Brain pericyte (primary cell): ENCODE data around the gene SH3TC2.

Source experiments
- DNase-seq: peaks from one replicate; pipeline ENCODE4 v3.0.0-alpha.2; 2012; ENCODE audit warnings: low read depth, low spot score

The SH3TC2 gene

DNA sequence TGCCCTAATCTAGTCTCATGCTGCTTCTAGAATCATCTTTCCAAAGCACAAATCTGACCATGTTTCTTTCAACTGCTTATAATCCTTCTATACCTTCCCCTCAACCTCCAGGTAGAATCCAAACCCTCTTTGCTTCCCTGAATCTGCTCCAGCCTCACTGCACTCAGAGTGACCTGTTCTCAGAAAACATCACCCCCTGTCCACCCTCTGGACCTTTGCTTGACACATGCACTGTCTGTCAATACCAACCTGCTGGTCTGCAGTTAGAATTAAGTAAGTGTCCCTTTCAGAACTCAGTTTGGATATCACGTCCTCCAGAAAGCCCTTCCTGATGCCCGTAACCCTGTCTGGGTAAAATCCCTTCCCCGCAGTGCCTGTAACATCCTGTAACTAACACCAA, 63.1 kb downstream of the SH3TC2 start:
- no peak for DNase-seq

DNA sequence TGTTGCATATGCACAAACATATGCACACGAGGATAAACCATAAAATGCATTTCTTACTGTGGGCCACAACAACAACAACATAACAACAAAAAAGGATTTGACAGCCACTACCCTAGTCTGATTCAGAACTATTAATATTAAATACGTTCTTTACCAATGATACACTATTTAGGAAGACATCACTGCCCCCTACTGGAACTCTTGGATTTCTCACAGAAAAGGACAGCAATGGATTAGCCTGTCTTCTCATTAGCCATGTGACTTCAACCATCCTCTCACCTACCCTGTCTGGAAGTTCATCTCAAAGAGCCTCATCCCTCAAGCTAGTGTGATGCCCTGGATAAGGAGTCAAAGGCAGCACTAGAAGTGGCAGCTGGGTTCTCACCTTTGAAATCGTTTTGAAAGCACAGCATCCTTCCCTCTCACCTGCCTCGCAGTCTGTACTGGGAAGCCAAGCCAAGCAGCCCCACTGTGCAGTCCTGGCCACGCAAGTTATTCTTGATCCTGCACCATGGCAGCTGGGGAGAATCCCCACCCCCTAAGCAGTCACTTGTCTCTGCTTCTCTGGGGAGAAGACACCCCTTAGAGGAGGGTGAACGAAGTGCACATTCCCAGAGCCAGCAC, 64.6 kb downstream of the SH3TC2 start:
- DNase-seq, result no peak

DNA sequence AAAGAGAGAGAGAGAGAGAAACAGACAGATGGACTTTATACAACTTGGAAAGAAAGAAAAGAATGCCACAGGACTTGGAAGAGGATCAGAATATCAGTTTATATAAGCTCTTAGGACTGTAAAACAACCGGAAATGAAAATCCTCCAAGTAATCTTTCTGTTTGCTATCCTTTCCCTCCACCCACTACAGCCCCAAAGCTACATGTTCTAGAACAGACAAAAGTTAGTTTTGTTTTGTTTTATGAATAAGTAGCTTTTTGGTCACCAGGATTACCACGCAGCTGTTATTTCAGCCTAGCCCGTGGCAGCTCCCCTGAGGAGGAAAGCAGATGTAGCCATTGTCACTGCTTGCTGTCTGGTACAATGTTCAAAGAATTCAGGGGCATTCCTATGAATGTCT, 66.6 kb downstream of the SH3TC2 start:
- DNase-seq, result no peak

DNA sequence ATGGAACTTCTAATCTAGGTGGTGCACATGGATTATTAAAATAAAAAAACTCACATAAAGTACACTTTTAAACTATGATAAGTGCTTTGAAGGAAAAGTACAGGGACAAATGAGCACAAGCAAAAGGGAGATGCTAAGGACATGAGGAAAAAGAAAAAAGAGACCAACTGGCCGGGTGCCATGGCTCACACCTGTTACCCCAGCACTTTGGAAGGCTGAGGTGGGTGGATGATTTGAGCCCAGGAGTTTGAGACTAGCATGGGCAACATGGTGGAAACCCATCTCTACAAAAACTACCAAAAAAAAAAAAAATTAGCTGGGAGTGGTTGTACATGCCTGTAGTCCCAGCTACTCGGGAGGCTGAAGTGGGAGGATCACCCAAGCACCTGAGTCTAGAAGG, 67.1 kb downstream of the SH3TC2 start:
- no peak for DNase-seq

DNA sequence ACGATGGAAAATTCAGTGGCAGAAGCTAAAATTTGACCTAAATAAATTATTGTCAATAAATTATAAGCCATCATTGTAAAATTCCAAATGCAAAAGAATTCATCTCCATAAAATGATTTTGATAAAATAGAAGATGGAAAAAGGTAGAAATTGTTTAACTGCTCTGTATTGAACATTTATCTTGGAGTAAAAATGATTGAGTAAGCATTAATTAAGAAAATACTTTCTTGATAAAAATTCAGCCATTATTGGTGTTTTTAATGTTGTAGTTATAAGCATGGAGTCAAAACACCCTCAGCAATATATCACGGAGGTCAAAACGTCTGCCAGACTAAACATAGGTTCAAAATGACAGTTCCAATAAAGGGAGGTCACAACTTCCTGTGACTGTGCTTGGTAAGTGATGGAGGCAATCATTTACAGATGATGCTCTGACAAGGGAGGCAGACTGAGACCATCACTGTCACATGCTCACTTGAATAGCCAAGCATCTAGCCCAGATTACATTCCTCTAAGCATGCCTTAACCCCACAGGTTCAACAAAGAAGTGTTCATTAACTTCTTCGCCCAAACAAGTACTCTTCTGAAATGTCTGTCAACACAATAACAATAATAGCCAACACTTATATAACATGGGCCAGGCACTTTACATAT, 69.5 kb downstream of the SH3TC2 start:
- no peak for DNase-seq

DNA sequence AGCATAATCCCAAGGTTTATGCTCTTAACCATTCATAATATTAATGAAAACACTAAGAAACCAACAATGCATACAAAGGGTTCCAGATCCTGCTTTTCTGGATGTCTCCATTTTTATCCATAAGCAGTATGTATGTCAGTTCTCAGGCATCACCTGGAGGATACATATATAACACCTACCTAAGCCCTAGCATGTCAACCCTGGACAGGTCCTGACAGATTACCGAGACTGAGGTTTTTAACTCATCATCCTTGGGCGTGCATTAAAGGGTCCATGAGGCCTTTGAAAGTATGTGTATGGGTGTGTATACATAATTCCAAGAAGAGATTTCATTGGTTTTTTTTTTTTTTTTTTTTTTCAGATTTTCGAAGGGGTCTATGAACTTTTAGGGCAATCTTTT, 70.6 kb downstream of the SH3TC2 start:
- DNase-seq, result no peak

DNA sequence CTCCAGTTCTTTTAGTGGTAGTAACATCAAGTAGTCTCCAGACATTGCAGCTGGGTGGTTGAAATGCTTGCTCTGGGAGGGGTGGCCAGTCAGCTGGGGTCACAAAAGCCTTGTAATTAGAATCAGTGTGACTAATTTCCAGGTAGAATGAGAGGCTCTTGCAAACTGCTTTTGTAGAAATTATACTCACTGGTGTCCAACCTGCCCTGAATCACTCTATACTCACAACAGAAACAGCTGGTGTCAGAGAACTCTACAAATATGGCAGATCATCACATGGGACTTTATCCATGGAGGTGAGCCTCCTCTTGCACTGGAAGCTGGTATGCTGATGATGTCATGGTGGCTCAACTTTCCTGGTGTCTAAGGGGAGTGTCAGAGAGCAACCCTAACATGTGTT, 71.3 kb downstream of the SH3TC2 start:
- DNase-seq, result no peak

DNA sequence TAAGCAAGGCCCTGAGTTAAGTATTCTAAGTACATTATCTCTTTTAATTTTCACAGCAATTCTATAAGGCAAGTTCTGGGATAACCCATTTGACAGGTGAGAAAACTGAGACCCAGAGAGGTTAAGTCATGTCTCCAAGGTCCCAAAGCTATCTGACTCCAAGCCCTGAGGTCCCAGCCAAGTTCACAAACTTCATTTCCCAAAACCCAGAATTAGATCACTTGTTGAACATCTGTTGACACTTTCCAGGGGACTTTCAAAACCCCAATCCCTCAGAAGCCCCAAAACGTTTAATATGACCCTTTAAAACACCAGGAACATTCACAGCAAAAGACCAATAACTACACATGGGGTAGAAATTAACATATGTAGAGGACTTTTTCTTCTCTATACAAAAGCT, 72.0 kb downstream of the SH3TC2 start:
- DNase-seq, result no peak

DNA sequence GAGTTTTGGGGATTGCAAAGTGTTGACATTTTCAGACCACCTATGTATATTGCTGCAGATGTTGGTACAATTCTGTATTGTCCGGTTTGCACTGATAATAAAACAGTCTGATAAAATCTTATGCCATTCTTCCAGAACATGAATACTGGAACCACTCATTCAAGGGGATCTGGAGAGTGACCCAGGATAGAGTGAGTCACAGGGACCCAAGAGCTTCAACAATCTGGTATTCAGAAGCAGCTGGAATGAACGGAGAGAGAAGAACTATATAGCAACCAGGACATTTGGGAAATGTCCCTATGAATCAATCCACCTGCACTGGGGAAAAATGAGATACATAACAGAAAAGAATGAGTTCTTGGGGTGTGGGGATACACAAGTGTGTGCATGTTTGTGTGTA, 73.3 kb downstream of the SH3TC2 start:
- no peak for DNase-seq

DNA sequence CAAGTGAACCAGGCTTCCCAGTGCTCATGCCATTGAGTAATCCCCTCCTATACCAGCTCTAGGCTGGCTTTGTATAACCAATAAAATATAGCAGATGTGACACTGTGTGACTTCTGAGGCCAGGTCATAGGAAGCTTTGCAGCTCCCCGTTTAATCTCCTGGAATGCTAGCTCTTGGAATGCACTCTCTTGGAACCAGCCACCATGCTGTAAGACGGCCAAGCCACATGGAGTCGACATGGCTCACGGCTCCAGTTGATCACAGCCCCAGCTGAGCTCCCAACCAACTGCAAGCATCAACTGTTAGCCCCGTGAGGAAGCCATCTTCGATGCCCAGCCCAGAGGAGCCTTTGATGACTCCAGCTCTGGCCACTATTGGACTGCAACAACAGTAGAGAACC, 74.5 kb downstream of the SH3TC2 start:
- no peak for DNase-seq

DNA sequence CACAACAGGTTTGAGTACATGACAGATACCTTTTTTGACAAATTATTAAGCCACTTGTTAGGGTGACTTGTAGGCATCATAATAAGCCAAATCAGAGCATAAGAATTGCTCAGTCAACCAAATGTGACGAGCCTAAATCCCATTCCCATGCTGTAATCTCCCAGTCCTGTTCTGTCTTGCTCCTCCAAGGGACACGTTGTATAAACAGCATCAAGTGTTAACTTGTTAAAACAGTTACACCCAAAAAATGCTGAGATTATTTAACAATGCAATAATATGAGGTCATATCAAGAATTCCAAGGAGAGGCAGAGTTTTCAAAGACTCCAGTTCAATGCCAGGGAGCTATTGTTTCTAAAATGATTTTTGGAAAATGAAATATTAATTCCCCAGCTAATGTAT, 76.2 kb downstream of the SH3TC2 start:
- DNase-seq, result no peak

DNA sequence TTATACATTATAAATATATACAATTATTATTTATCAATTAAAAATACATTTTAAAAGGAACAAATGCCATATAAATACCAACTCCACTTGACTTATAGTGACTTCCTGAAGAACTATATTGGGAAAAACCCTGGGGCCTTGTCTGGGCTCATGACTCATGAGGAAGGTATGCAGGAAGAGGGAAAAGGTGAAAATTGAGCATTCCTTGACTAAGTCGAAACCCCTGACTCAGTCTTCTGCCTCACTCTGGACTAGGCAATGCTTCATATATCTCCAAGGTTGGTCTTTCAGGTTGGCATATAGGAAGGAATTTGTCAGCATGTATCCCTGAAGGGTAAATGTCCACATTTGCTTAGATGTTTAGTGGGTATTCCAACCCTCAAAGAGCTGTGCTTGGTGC, 78.5 kb downstream of the SH3TC2 start:
- DNase-seq, result no peak

DNA sequence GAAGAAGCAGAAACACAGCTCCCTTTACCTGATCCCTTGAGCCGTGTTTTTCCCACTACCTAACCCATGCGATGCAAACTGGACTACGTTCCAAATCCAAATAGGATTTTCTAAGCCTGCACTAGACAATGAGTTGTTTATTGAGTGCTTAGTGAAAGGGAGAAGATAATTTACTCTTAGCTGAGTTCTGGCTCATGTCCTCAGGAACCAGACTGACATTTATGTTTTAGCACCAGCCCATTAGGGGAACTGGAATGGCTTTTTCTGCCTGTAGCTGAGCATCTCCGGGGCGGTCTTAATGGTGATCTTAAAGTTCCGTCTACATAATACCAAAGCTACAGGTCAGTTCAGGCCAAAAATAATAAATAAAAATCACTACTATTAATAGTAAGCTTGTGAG, 81.5 kb downstream of the SH3TC2 start:
- no peak for DNase-seq

DNA sequence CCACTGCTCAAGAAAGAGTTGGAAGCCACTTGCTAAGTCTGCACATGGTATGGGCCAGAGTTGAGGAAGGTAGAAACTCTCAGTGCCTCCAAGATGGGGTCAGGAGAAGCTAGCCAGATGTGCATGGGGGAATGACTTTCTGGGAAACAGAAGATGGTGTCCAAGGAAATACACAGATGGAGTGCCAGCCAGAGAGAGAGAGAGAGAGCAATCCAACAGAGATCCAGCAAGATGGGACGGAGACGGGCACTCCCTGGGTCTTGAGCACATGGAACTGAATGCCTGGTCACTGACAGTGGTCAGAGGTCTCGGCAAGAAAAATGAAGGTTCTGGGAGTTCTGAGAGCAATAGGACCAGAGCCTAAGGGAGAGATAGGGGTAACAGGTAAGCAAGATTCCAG, 82.1 kb downstream of the SH3TC2 start:
- no peak for DNase-seq

DNA sequence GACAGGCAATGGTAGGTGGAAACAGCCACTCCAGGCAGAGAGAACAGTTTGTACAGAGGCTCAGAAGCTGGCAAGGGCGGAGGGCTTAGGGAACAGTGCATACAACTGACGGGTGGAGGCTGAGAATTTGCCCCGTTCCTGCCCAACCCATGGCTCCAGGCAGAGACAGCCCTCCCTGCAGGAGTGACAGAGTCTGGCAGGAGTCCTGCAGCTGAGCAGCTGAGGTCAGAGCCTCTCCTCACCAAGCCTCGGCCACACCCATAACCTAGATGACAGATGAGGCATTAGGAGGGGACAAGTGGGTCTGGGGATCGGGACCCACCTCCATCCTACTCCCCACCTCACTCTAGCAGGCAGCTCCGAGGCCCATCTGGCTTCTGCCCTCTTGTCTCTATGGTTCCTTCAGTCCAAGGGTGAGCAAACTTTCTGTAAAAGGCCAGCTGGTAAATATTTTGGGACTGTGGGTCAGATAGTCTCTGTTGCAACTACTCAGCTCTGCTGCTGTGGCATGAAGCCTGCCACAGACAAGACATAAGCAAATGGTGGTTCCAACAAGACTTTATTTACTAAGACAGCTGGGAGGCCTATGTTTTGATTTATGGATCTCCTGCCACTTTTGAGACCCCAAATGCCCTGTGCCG, 83.7 kb downstream of the SH3TC2 start:
- DNase-seq, result no peak

DNA sequence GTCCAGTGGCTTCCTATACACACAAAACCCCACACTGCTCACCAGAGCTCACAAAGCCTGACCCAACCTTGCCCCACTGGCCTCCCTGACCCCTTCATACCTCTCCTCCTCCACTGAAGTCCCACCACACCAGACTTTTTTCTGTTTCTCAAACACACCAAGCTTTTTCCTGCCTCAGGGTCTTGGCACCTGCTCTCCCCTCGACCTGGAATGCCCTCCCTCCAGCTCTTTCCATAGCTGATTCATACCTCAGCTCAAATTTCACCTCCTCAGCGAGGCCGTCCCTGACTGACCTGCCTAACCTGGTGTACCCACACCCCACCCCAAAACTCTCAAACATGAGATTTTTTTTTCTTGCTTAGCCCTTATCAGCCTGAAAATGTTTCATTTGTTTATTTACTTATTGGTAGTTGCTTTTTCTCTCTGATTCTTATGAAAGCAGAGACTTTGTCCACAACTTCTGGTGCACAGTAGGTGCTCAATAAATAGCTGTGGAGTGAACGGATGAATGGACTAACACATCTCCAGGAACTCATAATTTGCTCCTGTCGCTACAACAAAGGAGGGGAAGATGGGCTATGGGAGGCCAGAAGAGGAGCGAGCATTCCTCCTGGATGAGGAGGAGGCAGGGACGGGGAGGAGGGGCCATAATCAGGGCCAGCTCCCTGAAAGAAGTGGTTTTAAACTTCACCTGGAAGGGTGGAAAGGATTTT, 84.3 kb downstream of the SH3TC2 start:
- DNase-seq, result no peak

DNA sequence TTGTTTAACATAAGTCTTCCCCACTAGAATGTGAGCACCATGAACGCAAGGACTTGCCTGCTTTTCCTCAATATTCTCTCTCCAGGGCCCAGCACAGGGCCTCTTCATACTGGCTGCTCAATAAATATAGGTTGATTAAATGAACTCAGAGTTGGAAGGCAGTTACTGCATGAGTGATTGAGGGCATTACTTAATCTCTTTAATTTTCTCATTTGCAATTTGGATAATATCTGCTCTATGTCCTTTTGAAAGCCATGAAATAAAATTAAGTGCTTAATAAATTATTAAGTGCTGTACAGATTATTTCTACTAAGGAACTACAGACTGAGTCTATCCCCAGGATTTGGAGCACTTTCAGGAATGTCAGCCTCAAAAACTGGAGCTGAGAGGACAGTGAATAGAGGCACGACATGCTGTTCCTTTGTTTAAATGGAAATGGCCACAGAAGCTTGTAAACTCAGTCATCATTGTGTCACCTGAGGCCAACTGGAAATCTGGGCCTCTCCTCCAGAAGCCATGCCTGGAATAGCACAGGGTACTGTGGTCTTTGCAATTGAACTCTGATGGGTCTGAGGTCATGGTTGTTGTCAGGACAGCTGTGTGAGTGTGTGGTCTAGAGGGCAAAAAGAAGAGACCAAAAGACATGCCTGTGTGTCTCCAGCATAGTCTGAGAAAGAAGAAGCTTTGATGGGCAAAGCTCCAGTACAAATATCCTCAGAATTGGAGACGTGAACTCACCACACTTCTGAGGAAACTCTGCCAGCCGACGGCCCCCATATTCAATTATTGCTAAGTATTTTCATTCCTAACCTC, 86.1 kb downstream of the SH3TC2 start:
- peak; percentile 77 for DNase-seq

DNA sequence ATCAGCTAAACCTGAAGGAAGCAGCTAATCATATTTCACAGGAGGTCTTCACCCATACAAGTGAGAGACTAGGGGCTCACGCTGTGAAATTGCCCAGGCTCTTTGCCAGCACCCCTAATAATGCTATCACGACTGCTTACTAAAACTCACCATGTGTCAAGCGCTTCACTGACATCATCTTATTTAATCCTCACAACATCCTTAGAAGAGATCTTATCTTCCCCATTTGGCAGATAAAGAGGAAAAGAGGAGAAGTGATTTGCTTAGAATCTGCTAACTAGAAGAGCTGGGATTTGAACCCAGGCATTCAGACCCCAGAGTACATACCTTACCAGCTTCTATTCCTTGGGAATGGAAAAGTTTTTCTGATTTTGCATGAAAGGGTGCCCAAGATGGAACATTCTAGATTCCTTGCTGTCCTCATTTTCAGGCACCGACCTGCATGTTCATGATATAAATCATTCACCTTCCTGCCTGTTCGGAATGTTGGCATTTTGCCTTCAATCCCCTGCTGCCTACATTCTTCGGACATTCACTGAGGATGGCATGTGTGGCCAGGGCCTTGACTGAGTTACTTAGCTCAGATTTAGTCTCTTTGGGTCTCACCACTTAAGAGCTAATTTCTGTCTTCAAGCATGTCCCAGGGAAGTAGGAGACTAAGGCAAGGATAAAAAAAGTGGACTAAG, 88.1 kb downstream of the SH3TC2 start:
- no peak for DNase-seq

DNA sequence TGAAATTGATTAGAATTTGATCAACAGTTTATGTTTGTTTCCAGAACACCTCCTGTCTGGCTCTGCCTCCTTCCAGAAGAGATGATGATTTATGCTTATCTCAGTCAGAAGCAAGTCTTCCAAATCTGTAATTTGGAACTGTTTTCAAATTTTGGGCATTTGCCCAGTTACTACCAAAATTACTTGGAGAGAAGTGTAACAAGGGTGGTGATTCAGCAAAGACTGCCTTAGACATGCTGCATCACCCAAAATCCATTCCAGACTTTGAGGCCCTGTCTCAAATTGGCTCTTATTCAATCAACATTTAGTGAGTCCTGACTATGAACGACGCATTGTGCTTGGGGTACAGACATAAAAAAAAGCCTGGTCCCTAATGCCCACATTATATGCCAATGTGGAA, 89.4 kb downstream of the SH3TC2 start:
- no peak for DNase-seq

DNA sequence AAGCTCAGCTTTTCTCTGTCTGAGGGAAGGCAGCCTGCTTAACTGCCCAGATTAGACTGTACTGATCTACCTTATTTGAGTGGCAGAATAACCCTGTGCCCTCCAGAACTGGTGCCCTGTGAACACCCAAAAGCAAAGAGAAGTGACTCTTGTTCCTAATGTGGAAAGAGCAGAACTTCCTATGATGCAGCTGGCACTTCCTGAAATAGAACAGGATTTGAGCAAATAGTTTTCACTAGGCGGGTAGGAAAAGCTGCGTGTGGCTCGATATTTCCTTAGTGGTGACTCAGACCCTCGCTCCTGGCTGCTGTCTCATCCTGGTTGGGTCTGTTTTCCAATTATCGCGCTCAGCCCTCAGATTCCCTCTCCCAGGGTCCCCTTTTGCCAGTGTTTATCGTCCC, 89.9 kb downstream of the SH3TC2 start:
- no peak for DNase-seq

DNA sequence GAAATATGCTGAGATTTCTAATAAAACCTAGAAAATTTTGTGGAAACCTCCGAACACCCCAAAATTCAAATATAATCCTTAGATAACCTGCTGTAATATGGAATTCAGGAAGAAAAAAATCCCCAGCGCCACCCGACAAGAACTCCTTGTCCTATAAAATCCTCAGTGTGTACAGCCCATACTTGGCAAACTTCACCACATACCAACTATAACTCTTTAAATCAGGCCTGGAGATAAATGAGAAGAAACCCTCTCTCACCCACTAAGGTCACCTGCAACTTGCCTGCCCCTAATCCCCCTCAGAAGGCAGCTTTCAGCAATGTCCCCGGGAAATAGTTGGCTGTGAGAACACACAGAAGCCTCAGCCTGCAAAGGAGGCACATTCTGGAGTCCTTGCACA, 90.5 kb downstream of the SH3TC2 start:
- no peak for DNase-seq
